HS-27A (cell line): Measurements from ENCODE around the gene ZNF414.
"Not testable (repeated sequence)": the region's sequence is repeated elsewhere in the genome, so short reads cannot be mapped to it uniquely, and the experiment has no call there.

Source experiments
- DNase-seq: peaks from one replicate; pipeline ENCODE4 v3.0.0-alpha.2; 2012; ENCODE audit warnings: low read depth, missing footprints

ZNF414 gene

DNA sequence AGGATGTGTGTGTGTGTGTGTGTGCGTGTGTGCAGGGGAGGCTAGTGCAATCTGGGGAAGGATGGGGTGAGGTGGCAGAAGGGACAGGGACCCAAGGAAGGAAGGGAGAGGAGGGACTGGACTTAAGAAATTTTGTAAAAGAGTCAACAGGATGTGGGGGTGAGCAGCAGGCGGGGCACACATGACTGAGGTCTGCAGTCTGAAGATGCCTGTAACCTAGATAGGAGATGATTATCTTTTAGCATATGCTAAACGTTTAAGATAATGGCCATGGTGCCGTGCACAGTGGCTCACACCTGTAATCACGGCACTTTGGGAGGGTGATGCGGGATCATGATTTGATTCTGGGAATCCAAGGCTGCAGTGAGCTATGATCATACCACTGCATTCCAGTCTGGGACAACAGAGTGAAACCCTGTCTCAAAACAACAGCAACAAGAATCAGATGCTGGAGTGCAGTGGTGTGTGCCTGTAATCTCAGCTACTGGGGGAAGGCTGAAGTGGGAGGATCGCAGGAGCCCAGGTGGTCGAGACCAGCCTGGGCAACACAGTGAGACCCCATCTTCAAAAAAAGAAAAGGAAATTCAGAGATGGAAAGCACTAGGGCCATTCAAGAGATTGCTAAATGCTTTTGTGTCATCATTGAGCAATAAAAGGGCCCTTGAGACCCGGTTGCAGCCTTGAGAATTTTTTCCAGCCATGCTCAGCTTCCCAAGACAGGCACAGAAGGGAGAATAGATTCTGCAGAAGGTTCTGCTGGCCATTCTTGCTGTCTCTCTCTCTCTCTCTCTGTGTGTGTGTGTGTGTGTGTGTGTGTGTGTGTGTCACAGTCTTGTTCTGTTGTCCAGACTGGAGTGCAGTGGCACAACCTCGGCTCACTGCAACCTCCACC lies 3.8 kb upstream of the ZNF414 start:
- DNase-seq = no peak

DNA sequence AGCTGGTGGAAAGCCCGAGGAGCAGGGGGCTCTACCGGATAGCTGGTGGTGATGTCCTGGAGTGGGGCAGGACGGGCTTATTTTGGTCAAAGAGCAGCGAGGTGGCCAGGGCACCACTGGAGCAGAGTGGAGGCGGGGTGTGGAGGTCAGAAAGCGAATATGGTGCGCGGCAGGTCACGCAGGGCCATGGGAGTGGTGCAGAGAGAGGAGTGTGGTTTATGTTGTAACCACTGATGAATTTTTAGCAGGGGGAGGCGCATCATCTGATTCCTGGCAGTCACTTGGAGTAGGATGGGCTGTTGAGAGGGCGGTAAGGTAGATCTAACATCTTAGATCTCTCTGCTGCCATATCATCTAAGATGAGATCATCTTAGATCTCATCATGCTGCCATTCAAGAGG lies 1.4 kb upstream of the ZNF414 start:
- no peak for DNase-seq

DNA sequence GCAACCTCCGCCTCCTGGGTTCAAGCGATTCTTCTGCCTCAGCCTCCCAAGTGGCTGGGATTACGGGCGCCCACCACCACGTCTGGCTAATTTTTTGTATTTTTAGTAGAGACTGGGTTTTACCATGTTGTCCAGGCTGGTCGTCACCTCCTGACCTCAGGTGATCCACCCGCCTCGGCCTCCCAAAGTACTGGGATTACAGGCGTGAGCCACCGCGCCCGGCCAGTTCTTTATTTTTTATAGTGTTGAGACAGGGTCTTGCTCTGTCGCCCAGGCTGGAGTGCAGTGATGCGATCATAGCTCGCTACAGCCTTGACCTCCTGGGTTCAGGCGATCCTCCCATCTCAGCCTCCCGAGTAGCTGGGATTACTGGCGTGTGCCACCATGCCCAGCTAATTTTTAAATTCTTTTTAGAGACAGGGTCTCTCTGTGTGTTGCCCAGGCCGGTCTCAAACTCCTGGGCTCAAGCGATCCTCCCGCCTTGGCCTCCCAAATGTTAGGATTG lies 590 bp upstream of the ZNF414 start:
- not testable (repeated sequence) for DNase-seq

DNA sequence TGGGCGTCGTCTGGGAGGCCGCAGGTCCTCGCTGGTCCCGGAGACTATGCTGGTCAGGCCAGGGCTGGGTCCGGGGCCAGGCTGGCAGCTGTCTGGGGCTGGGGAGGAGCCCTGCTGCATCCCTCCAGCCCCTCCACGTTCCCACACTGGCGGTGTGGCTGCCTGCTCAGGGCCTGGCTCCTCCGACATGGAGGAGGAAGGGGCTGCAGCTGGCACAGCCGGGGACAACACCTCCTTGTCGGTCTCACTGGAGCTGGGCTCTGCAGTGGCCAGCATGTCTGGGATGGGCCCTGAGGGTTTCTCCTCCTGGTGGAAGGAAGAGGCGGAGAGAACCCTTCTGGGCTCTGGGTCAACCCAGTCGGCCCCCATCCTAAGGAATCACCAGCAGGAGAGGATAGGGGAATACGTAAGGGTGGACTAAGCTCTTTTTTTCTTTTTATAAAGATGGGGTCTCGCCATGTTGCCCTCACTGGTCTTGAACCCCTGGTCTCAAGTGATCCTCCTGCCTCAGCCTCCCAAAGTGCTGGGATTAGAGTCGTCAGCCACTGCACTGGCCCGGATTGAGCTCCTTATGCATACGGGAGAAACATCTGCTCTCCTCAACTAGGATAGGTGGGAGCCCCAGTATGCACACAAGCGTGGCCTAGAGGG lies 806 bp downstream of the ZNF414 start:
- DNase-seq = no peak

DNA sequence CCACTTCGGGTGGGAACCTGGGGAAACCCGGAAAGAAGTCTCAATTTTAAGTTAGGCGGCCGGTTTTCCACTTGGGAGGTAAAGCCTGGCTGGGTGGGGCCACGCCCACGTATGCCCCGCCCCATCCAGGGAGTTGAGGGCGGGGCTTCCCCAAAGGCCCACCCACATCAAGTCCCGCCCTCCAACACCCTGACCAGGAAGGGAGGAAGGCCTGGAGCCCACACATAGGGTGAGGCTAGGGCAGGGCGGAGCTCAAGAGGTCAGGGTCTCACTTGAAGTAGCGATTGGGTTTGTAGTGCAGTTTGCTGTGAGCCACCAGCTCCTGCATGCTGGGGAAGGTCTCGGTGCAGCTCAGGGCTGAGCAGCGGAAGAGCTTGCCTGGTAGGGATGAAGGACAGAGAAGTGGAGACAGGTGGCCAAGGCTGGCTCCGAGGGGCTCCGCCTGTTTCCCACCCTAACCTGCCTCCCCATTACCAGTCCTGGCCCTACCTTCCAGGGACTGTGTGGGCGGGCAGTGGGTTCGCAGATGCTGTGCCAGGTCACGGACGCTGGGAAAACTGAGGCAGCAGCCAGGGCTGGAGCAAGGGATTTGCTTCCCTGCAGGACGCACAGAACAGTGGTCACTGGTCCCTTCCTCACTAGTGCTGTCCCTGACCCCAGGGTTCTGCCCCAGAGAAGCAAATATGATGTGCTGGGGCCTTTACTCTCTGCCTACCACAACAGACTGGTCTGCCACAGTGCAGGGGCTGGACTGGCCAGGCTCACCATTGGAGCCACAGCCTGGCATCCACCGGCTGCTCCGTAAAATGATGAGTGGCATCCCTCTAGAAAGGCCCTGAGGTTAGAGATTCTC lies 1.6 kb downstream of the ZNF414 start:
- no peak for DNase-seq

DNA sequence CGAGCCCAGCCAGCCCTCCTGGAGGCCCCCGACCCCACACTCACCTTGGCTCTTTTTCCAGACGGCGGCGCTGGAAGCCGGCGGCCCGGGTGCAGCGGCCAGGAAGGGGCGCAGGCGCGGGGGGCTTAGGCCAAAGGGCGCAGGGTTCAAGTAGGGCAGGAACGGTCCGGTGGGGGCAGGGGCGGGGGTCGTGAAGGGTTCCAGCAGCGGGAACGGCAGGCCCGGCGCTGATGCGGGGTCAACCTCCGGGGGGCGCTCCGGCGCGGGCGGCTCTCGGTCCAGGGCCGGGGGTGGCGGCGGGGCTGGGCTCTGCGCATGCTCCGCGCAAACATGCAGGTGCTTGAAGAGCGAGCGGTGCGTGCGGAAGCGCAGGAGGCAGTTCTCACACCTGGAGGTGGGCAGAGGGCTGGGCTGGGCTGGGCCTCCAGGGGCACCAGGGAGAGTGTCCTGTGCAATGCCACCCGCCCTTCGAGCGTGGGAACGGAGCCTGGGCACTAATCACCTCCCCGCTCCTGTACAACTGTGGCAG lies 2.3 kb downstream of the ZNF414 start:
- no peak for DNase-seq

DNA sequence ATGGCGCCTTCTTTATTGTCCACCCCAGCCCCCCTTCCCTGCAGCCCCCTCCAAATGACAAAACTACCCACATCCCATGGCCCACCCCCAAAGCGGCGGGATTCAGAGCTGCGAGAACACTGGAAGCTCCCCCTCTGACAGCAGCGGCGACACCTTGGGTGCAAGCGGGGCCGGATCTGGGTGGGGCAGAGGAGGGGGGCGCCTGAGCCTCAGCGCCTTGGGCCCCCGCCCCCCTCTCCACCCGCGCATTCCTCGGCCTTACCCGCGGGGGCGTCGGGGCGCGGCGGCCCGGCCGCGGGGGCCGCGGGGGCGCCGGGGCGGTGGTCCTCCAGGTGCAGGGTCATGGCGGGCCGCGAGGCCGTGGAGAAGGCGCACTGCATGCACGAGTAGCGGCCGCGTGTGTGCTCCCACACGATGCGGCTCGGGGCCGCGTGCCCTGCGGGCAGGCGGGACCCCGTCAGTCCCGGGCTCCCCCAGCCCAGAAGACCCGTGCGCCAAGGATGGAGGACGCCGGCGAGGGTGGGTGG lies 3.3 kb downstream of the ZNF414 start:
- DNase-seq = no peak

DNA sequence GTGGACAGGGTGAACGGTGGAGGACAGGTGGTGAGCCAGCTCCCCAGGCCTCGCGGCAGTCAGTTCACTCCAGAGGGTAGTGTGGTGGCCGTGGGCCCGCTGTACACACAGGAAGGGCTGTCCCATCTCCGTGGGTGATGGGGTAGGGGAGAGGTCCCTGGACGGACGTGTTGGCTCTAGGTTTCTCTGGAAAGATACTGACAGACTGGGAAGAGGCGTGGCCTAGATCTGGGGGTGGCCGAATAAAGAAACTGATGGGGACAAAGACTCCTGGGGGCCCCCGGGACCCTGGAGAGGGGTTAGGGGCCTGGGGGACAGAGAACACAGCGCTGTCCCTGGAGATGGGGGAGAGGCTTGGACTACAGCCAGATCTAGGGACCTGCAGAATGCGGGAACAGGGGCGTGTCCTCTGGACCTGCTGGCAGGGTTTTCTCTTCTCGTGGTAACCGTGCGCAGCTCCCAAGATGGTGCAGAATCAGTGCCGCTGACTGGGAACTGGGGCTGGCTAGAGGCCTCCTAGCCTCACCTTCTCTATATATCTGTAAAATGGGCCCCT lies 7.5 kb downstream of the ZNF414 start:
- DNase-seq = no peak

DNA sequence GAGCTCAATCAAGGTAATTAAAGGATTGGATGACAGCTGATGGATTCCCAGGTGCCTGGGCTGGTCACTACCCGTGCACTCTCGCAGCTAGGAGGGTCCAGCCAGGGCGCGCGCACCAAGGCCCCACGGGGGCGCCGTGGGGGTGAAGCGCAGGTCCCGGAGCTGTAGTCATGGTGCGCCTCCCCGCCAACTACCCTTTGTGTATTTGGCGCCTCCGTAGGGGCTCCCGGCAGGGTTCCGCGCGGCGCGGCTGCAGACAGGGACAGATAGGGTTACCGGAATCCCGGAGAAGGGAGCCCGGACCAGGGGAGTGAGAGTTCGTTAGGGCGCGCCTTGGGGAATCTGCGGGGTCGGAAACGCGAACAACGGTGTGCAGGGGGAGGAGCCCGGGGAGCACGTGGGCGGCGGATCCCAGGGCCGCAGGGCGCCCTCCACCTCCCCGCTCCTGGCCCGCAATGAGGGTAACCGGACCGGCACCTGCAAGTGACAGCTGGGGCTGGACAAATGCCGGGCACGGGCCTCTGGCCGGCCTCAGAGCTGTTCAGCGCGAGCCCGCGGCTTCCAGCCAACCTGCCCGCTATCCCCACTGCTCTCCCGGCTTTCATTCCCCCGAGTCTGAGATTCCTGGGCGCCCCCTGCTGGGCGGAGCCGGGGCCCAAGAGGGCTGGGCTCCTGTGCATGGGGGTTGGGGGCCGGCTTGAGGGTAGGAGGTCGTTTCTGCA lies 8.1 kb downstream of the ZNF414 start:
- no peak for DNase-seq

DNA sequence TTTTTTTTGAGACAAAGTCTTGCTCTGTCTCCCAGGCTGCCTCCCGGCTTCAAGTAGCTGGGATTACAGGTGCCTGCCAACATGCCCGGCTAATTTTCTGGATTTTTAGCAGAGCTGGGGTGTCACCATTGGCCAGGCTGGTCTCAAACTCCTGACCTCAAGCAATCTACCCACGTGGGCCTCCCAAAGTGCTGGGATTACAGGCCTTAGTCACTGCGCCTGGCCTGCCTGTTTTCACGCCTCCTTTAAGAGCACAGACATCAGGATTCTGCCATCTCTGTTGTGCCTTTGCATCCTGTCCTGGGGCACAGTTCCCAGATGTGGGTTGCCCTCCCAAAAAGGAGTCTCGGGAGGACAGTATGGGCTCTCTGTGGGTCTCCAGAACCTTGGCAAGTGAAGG lies 9.0 kb downstream of the ZNF414 start:
- no peak for DNase-seq

DNA sequence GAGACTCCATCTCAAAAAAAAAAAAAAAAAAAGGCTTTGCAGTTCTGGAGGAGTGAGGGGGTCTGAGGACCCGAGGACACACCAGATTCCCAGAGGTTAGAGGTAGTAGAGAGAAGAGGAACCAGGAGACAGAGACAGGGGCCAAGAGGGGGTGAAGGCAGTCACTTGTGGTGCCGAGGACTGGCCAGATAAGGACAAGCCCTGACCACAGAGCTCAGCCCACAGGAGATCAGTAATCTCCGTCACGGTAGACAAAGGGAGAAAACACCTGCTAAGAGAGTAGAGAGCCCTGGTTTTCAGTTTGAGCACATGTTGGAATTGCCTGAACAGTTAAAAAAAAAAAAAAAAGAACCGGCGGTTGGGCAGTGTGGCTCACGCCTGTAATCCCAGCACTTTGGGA lies 9.8 kb downstream of the ZNF414 start:
- no peak for DNase-seq

DNA sequence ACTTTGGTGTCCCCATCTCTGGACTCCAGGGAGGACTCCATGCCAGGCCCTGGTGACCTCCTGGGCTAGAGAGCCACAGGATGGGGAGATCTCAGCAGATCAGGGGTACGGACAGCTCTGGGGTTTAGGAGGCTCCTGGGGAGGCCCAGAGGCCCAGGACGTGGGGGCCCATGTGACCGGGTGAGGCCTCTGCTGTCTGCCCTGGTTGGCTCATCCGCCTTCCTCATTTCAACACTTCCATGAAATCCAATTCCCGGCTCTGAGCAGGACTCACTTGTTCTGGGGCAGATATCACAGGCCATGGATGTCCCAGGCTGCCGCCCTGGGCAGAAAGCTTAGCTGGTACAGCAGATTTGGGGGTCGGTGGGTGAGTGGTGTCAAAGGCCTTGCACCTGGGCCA lies 10.5 kb downstream of the ZNF414 start:
- DNase-seq = no peak

DNA sequence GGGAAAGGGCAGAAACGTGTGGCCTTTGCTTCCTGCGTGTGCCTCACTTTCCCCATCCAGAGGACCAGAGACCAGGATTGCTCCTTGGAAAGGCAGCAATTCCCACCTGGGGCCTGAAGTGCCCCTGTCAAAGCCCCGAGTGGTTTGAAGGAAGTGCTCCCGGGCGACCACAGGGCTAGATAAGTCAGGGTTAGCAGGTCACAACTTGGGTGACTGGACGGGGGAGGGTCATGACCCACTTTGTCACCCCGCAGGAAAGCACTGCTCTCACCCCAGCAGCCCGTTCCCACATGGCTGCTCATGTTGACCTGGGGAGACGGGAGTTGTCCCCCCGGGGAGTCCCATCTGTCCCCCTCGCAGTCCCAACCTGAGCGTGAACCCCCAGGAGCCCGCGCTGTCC lies 12.0 kb downstream of the ZNF414 start:
- DNase-seq = no peak

DNA sequence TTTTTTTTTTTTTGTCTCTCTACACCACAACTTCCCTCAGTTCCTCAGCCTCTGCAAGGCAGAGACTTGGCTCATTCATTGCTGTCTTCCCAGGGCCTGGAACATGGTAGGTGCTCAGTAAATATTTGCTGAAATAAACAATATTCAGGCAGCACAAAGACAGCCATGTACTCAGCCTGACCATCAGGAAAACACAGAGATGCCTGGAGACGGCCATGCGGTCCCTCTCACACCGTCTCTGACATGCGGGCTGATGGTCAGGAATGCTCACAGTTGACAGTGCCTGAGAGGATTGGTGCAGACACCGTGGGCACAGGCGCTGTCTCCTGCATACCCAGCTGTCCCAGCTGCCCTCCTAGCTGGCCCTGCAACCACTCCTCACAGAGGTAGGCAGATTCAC lies 12.5 kb downstream of the ZNF414 start:
- no peak for DNase-seq

DNA sequence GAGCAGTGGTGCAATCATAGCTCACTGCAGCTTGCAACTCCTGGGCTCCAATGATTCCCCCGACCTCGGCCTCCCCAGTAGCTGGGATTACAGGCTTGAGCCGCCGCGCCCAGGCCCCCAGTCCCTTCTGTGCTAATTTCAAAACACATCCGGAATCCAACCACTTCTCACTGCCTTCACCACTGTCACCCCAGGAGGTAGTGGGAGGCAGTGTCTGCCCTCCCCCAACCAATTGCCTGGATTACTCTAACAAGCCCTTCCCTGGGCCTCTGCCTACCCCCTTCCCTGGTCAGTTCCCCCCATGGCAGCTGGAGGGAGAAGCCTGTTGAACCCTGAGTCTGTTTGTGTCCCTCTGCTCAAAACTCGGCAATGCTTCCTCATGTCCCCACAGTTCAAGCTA lies 13.8 kb downstream of the ZNF414 start:
- DNase-seq = no peak

DNA sequence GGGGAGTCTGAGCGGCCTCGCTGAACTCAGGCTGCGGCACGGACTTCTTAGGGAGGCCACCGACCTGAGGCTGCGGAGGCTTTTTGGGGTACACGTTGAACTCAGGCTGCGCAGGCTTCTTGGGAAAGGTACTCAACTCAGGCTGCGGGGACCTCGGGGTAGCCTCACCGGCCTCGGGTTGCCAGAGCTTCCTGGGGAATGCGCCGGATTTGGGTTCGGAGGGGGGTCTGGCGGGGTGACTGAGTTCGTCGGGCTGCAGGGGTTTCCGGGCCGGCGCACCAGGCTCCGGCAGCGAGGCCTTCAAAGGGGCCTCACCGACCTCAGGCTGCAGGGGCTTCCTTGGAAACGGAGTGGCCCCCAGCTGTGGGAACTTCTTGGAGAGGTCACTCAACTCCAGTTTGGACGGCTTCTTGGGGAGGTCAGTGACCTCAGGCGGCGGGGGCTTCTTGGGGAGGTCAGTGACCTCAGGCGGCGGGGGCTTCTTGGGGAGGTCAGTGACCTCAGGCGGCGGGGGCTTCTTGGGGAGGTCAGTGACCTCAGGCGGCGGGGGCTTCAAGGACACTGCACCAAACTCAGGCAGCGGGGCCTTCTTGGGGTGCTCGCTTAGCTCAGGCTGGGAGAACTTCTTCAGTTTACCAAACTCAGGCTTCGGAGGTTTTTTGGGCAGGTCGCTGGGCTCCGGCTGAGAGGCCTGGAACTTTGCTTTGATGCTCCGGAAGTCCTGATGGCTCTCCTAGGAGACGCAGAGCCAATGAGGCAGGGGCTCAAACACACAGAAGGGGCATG lies 14.7 kb downstream of the ZNF414 start:
- DNase-seq = no peak

DNA sequence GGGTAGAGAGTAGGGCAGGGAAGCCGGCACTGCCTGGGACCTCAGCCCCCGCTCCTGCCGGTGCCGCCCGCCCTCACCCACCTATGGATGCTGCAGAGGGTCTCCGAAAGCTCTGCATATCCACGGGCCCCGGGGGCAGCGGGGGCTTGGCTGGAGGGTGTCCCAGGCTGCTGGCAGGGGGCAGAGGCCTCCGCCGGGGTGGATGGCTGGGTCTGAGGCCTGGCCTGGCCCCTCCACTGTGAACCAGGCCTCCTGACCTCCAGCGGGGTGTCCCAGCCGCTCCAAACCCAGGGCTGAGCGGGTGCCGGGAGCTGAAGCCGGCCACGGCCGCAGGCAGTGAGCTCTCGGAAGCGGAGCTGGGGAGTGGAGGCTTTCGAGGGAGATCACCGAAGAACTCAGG lies 15.7 kb downstream of the ZNF414 start:
- DNase-seq = no peak

DNA sequence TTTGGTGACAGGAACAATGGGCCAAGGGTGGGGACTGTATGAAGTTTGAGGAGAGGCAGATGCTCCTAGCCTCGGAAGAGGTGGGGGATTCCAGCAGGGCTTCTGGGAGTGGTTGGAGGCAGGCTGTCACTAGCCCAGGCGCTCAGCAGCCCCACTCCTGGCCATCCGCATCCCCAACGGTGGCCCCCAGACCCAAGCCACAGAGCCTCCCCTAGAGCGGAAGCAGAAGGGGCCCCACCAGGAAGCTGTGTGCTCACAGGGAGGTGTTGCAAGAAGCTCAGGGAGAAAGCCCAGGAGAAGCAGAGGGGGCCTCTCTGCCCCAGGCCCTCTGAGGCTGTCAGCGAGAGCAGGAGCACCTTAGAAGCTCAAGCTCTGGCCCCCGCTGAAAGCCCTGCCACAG lies 19.8 kb downstream of the ZNF414 start:
- DNase-seq = no peak

DNA sequence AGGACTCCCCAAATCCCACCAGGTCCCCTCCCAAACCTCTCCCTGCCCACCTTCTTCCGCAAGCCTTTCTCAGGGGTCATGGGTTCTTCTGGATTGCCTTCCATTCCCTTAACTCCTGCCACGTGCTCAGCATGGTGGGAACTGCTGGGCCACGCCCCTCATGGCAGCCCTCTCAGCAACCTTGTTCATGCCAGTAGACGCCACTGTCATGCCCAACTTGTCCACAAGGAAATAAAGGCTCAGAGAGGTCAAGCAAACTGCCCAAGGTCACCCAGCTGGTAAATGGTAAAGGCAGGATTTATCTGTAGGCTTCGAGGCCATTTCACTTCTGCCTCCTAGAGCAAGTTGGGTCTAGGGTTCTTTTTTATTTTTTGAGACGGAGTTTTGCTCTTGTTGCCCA lies 22.4 kb downstream of the ZNF414 start:
- DNase-seq = no peak

DNA sequence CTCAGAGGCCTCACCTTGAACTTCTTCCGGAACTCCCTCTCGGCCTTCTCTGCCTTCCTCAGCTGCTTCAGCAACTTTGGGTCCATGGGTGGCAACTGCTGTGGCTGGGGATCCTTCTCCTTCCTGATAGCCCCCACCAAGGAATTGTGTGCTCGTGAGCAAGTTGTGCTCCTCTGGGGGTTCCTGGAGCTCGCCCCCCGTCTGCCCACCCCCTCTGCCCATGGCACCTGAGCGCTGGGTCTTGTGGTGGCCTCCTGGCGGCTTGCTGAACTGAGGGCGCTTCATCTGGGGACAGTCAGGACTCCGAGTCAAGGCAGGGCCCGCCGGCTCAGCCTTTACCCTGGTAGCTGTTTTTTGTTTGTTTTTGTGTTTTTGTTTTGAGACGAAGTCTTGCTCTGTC lies 23.1 kb downstream of the ZNF414 start:
- no peak for DNase-seq
